GM21717 (cell line): Measurements from ENCODE around the gene CTDSPL.
A peak's percentile ranks its signal among the peaks of the same experiment; 100 is the strongest.

ENCODE experiments used
- ATAC-seq: cut with Tn5 transposase; IDR thresholded peaks from one replicate; pipeline ENCODE4 v1.9.1; 2021; ENCODE audit warnings: mild to moderate bottlenecking, moderate library complexity; ENCODE audit not compliant: unreplicated experiment

The CTDSPL gene

GRCh38 chr3:37888421-37888820 lies 26.7 kb downstream of the CTDSPL start:
- ATAC-seq, result no peak

GRCh38 chr3:37890522-37890921 lies 28.8 kb downstream of the CTDSPL start:
- no peak for ATAC-seq

GRCh38 chr3:37891227-37891626 lies 29.5 kb downstream of the CTDSPL start:
- ATAC-seq, result no peak

DNA sequence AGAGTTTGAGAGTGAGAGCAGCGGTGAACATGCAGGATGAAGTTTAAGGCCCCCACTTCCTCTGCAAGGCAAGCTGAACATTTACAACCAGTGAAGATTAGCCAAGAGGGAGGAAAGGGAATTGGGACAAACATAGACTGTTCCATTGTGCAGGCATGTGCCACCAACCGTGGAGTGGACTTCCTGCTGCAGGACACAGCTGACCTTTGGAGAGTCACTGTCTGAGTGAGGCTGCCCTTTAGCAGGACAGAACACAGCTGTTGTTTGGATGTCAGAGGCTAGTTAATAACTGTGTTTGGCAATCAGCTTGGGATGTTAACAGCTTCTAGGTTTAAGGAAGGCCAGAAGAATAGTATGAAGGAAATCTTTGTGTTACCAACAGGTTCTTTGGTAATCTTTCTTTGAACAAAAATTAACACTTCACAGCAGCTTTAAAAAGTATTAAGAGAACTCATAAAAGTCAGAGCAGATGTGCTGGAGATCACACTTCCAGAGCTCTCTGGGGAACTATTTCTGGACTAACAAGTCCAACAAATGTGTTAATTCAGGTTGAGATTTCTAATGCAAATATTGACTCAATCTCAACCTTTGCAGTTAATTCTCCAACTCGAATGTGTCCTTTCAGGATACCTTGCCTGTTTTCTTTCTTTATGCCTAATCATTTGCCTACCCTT lies 31.4 kb downstream of the CTDSPL start:
- no peak for ATAC-seq

GRCh38 chr3:37896827-37897226 lies 35.1 kb downstream of the CTDSPL start:
- no peak for ATAC-seq

GRCh38 chr3:37897763-37898162 lies 36.1 kb downstream of the CTDSPL start:
- ATAC-seq, result no peak

GRCh38 chr3:37898424-37898823 lies 36.7 kb downstream of the CTDSPL start:
- ATAC-seq, result no peak

- no peak for ATAC-seq
Observed at GRCh38 chr3:37899101-37899707, 37.5 kb downstream of the CTDSPL start.

DNA sequence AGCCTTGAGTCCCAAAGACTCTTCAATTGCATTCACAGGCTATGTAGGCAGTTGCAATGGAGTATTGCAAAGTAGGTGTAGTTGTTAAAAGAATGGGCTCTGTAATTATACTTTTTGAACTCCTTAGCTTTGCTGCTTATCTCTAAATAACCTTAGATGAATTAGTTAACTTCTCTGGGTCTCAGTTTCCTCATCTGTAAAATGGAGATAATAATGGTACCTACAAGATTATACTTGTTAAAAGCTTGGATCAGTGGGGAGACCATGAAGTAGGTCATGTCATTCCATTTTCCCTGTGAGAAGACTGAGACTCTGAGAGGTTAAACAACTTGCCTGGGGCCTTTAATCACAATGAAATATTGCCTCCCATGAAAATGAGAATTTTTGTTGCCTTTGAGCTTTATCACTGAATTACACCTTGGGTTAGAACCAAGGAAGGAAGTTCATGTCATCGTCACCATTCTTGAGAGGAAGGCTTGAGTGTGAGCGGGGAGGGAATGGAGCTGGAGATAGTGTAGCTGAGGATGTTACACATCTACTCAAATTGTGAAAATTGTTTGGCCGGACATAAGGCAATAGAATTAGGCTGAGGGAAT lies 38.1 kb downstream of the CTDSPL start:
- ATAC-seq, result no peak

DNA sequence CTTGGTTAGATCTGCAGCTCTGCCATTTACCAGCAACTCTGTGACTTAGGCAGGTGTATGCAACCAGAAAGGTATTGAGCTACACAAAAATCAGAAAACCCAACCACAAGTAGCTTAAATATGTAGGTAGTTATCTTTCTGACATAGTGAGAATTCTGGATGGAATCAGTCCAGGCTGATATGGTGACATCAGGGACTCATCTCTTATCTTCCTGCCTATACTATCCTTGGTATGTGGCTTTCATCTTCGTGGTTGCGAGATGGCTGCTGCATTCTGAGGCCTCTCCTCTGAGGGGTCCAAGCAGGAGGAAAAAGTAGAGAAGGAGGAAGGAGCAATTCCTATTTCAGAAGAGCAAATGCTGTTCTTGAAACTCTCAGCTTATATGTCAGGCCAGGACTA lies 40.0 kb downstream of the CTDSPL start:
- no peak for ATAC-seq

DNA sequence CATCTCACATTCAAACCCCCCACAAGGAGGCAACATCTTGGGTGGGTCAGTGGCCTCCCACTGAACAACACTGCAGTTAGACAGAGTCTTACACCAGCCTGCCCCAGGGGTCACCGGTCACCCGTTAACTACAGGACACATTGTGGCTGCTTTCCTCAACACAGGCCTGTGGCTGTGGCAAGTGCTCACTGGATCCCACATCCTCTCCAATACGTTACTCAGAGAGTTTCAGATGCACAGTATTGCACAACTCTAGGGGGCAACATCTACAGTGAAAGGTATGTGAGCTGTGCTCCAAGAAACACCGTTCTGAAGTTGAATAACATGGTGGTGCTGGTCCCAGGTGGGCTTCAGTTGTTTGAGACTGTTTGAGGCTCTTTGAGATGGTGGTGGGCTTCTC lies 41.0 kb downstream of the CTDSPL start:
- ATAC-seq, result no peak

DNA sequence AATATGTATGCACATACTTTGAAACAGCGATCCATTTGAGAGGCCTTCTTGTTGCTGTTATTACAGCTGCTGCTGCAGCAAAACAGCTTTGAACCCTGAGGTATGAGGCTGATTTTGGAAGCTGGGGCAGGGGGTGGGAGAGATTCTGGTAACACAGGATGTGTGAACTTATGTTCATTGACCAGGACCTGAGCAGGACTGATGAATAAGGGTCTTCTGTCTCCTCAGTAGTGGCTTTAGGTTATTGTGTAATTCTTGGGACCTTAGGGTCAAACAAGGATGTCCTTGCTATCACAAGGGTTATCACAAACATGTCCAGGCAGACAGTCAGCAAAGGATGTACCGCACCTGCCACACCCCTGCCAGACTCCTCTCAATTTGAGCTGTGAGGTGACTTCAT lies 41.6 kb downstream of the CTDSPL start:
- no peak for ATAC-seq

DNA sequence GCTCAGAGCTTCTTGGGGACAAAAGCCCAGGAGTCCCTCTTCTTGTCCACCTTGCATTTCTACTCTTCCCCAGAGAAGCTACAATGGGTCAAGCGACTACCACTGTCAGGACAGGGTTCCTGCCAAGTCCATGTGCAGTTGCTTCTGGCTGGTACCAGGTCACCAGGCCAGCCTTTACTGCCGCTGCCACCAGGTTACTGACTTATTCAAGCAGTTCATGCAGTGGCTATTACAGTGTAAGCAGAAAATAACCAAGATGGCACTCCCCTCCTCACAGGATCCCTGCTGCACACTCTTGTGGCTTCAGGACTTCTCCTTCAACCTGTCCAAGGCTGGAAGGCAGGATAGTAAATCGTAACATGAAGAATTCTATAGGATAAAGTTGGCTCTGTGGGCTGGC lies 42.1 kb downstream of the CTDSPL start:
- ATAC-seq, result no peak

DNA sequence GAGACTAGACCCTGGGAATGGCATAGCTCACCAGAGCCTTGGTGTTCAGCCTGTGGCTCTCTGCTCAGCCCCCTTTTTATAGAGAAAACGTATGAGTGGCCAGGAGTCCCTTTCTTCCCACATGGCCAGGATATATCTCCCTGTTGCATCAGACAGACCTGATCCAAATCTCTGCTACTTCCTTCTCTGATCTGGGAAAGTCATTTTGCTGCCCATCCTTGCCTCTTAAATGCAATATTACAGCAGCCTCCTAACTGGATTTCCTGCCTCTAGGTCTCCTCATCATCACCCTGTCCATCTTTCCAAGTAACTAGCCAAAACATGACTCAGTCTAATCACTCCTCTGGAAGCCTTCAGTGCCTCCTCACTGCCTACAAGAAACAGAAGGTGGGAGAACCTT lies 42.9 kb downstream of the CTDSPL start:
- ATAC-seq, result no peak

DNA sequence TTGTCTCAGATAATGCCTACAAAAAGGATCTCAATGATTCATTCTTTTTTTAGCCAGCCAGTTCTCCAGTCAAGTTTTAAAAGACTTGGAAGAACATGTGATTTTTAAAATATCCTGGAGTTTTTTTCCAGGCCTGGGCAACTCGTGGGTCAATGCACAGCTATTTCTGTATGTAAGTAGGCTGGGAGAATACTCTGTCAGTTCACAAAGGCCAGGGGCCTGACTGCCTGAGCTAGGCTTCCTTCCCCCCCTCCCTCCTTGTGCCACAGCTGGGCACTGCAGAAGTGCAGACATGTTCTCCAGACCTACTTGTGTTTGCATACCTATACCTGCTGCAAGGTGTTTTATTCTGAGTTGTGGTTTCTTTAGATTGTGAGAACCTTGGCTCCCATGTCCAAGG lies 43.7 kb downstream of the CTDSPL start:
- ATAC-seq, result no peak

- no peak for ATAC-seq
Observed at GRCh38 chr3:37905987-37906674, 44.5 kb downstream of the CTDSPL start.

DNA sequence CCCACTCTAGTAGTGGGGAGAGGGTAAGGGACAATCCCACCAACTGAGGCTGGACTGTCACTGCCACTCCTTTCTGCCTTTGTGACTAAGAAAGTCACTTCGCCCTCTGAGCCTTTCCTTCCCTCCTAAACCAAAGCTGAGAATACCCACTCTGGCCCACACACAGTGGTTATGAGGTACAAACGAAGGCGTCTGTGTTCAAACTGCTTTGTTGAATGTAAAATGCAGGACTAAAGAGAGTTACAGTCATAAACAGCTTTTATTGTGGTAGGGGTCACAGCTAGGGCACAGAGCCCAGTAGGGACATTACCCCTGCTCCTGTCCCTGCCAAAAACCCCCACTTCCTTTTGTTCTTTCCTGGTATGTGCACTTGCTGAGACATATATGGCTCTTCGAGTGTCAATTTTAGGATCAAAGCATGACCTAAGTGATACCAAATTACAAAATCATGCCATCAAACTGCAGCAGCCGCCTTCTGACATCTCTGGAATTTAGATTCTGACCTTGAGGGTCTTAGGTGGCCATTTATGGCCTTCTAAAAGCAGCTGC lies 45.1 kb downstream of the CTDSPL start:
- ATAC-seq, result no peak

DNA sequence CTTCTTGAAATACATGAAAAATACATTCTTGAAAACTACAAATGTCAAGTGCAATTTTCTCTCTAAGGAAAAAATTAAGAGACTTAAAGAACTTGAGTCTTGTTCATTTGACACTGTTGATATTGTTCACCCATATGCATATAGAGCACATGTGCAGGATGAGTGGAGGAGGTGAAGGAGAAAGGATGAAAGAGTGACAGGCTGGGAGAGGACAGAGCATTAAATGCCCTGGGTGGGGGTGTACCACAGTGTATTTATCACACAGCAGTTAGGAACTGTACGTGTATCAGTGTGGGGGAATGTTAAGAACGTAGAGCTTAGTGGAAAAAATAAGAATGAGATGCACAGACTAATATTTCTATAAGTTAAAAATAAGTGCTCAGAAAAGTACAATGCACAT lies 45.7 kb downstream of the CTDSPL start:
- no peak for ATAC-seq

- peak; percentile 90 for ATAC-seq
Observed at GRCh38 chr3:37907906-37908305, 46.2 kb downstream of the CTDSPL start.

DNA sequence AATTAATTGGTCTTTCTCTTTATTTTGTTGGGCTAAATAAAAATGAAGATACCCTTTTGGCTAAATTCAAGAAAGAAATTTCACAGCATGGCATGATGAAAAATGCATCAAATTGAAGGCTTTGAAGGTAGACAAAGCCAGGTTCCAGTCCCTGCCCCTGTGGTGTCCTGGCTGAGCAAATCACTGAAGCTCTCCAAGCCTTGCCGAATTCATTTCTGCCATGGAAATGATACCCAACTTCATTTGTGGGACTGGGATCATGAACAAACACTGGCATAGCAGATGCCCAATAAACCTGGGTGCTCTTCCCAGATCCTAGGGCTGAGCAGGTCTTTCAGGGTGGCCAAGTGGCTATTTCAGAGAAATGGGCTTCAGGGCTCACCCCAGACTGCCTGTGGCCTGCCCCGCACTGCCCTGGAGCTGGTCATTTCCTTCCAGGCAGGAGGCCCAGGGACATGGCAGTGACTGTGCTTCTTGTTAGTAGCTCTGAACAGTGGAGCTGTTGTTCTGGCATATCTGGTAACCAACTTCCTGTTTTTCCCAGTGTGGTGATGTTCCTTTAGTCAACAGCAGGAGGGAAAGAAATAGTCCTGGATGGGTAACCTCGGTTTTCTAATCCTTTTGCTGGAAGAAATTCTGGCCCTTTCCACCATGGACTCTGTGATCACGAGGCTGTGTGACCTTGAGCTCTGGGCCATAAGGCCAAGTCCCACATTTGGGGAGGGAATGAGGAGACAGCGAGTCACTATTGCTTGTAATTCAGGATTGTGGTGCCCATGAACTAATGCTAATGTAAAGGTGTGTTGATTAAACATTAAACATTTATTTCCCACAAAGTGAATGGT lies 47.6 kb downstream of the CTDSPL start:
- no peak for ATAC-seq
